Measurements from ENCODE around the gene RIPOR3.

GRCh38 chr20:50731055-50731929 is 40.0 kb upstream of the RIPOR3 start, which contains the start of gene PARD6B:
- TF ChIP-seq CTCF (IDR thresholded peaks at IDR 0.05): peak in 2 of 6 experiments; percentile 1 to 6
- peak in 3 of 4 donors; percentile 40 to 87 (median 66) for TF ChIP-seq POLR2A (IDR thresholded peaks at IDR 0.05)
